GM13976 (cell line): Measurements from ENCODE around the gene PPM1H.

Source experiments
- DNase-seq: peaks from one replicate; pipeline ENCODE4 v3.0.0; 2012; ENCODE audit warnings: low spot score
- in situ Hi-C: fragments of 300-500 bp; cut with MboI; formaldehyde crosslinking; loops from one replicate; pipeline ENCODE4 v1.12.0; 2022; ENCODE audit warnings: low sequenced_read_pairs, mixed read lengths, inconsistent platforms; ENCODE audit not compliant: unreplicated experiment
- TF ChIP-seq, protein P1 (sequence below): IDR thresholded peaks from 2 replicates; pipeline ENCODE4 v1.5.1; 2012; ENCODE audit warnings: borderline replicate concordance, mild to moderate bottlenecking; ENCODE audit not compliant: insufficient read depth; ENCODE audit errors: extremely low read depth, missing control alignments, control extremely low read depth

The PPM1H gene

DNA sequence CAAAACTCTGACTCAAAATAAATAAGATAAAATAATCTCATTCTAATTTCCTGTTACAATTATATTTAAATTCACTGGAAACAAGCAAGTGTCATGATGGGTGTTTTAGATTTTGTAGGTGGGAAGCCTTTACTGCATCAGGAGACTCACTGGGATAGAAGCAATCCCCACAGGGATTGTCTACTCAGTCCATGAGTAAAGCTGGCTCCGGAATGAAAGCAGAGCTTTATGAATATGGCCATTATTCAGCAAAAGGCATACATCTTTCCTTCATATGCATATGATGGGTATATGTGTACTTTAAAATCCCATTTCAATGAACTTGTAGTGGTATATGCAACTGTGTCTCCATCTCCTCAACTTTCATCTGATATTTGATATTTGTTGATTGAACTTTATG lies 25.4 kb upstream of the PPM1H start:
- in situ Hi-C loops = no loop called here
- TF ChIP-seq, protein P1, sequence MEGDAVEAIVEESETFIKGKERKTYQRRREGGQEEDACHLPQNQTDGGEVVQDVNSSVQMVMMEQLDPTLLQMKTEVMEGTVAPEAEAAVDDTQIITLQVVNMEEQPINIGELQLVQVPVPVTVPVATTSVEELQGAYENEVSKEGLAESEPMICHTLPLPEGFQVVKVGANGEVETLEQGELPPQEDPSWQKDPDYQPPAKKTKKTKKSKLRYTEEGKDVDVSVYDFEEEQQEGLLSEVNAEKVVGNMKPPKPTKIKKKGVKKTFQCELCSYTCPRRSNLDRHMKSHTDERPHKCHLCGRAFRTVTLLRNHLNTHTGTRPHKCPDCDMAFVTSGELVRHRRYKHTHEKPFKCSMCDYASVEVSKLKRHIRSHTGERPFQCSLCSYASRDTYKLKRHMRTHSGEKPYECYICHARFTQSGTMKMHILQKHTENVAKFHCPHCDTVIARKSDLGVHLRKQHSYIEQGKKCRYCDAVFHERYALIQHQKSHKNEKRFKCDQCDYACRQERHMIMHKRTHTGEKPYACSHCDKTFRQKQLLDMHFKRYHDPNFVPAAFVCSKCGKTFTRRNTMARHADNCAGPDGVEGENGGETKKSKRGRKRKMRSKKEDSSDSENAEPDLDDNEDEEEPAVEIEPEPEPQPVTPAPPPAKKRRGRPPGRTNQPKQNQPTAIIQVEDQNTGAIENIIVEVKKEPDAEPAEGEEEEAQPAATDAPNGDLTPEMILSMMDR = no peak
- no peak for DNase-seq

DNA sequence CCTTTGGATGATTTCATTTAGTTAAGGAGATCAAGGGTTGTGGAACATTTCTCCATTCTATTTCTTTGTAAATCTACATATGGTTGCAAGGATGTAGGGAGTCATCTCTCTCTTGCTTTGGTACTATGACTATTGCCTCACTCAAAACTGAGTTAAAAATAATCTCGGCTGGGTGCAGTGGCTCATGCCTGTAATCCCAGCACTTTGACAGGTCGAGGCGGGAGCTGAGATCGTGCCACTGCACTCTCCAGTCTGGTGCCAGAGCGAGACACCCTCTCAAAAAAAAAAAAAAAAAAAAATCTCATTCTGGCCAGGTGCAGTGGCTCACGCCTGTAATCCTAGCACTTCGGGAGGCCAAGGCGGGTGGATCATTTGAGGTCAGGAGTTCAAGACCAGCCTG lies 24.8 kb upstream of the PPM1H start:
- in situ Hi-C loops = no loop called here
- no peak for DNase-seq
- TF ChIP-seq, protein P1 = no peak

DNA sequence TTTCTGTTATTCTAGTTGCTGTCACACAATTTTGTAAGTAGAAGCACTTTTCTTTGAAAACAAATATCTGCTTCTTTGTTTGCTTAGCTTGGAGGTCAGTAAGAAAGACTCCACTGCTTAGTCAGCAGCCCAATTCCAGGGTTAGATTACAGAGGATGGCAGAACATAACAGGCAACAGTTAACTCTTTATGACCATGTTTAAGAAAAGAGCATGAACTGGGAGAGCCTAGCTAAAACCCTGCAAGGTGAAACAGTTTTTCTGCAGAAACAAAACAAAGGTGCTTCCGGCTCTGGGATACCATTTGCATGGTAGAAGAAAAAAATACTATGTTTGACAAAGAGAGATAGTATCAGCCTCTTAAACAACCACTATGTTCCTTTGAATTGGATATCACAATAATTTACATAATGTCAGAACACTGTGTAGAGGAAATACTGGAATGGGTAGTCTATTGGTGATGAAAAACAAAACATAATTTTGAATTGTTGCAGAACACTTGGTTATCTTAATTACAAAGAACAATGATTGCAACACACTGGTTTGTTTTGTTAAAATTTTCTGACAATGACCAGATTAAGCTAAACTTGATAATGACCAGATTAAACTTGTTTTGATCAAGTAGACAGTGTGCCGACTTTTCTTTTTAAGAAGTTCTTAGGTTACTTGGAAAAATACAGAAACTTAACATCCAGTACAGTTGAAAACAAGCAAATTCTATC lies 22.4 kb upstream of the PPM1H start:
- TF ChIP-seq, protein P1 = no peak
- in situ Hi-C loops = no loop called here
- no peak for DNase-seq

DNA sequence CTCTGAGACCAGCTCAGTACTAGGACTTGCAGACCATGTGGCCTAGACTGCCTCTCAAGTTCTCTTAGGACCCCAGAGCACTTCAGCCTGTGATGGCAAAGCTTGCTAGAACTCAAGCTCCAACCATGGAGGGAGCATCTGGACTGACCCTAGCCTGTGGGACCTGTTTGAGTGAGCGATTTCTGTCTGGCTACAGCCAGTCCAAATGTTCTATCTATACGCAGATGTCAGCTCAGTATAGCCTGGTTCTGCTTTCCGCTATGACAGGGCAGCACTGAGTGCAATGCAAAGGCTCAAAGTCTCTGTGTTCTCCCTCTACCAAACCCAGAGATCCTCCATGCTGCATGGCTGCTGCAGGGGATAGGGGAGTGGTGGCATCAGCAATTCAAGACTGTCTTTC lies 20.7 kb upstream of the PPM1H start:
- TF ChIP-seq, protein P1 = no peak
- no peak for DNase-seq
- in situ Hi-C loops = no loop called here

DNA sequence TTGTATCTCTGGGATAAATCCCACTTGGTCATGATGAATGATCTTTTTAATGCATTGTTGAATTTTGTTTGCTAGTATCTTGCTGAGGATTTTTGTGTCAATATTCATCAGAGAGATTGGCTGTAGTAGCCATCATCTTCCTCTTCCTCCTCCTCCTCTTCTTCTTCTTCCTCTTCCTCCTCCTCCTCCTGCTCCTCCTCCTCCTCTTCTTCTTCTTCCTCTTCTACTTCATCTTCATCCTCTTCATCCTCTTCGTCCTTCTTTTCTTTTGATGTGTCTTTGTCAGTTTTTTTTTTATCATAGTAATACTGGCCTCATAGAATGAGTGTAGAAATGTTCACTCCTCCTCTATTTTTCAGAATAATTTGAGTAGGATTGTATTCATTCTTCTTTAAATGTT lies 15.4 kb upstream of the PPM1H start:
- in situ Hi-C loops = no loop called here
- DNase-seq = no peak
- TF ChIP-seq, protein P1 = no peak

DNA sequence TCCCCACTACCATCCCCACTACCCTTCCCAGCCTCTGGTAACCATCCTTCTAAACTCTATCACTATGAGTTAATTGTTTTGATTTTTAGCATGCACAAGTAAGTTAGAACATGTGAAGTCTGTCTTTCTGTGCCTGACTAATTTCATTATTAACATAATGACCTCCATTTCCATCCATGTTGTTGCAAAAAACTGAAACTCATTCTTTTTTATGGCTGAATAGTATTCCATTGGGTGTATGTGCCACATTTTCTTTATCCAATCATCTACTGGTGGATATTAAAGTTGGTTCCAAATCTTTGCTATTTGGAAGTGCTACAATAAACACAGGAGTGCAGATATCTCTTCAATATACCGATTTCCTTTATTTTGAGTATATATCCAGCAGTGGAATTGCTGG lies 13.2 kb upstream of the PPM1H start:
- in situ Hi-C loops = no loop called here
- no peak for DNase-seq
- TF ChIP-seq, protein P1 = no peak
